GM06990 (cell line): ENCODE measurements around the gene GET4.

Experiments used
- DNase-seq: peaks from one replicate; pipeline ENCODE4 v3.0.0-alpha.2; 2011; ENCODE audit not compliant: insufficient read length; ENCODE audit errors: extremely low read depth
- H3K27me3 ChIP-seq: replicated peaks from 2 replicates; pipeline ENCODE4 v1.6.0; 2011; ENCODE audit warnings: low read length; ENCODE audit not compliant: control insufficient read depth, insufficient read depth
- H3K36me3 ChIP-seq: 2 replicates; pipeline ENCODE4 v1.5.1; 2011; ENCODE audit warnings: low read length; ENCODE audit not compliant: control insufficient read depth, insufficient read depth
- H3K4me3 ChIP-seq: replicated peaks from 2 replicates; pipeline ENCODE4 v1.5.1; 2011; ENCODE audit warnings: low read depth, mild to moderate bottlenecking, control low read depth, low read length
- CTCF ChIP-seq: IDR thresholded peaks from 2 replicates; pipeline ENCODE4 v1.5.1; 2011; ENCODE audit warnings: low read length, control low read depth, mild to moderate bottlenecking, inconsistent platforms; ENCODE audit not compliant: insufficient read depth, poor library complexity, severe bottlenecking

Gene GET4

GRCh38 chr7:894927-895450 is 18.6 kb downstream of the GET4 start:
- H3K27me3 ChIP-seq = no peaks in the 10 kb centered on the region
- no peak for TF ChIP-seq CTCF
- peaks cover 47% of the 10 kb centered on the region for H3K36me3 ChIP-seq
- H3K4me3 ChIP-seq = no peak overlapping the region
- DNase-seq = no peak

DNA sequence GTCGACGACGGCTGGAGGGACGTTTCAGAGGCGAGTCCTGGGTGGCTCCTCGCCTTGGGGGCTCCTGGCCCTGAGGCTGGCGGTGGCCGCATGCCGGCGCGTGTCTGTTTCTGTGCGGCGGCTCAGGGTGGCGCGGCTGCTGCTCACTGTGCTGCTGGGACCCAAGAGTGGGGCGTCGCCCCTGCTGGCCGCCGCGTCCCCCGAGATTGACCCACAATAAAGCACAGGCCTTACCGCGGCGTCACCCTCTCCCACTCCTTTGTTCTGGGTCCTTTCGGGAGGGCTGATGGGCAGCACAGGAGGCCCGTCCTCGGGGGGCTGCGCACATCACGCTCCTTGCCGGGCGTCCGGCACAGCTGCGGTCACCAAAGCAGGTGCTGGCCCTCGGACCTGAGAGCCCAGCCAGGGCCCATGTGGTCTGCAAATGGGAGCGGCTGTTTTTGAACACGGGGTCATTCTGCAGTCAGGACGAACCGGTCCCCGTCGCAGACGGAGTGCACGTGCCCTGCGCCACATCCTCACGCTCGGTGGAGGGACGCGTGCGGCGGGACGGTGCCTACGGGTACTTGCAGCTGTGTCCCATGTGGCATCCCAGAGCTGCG is 19.2 kb downstream of the GET4 start:
- H3K36me3 ChIP-seq = peaks cover 46% of the 10 kb centered on the region

DNA sequence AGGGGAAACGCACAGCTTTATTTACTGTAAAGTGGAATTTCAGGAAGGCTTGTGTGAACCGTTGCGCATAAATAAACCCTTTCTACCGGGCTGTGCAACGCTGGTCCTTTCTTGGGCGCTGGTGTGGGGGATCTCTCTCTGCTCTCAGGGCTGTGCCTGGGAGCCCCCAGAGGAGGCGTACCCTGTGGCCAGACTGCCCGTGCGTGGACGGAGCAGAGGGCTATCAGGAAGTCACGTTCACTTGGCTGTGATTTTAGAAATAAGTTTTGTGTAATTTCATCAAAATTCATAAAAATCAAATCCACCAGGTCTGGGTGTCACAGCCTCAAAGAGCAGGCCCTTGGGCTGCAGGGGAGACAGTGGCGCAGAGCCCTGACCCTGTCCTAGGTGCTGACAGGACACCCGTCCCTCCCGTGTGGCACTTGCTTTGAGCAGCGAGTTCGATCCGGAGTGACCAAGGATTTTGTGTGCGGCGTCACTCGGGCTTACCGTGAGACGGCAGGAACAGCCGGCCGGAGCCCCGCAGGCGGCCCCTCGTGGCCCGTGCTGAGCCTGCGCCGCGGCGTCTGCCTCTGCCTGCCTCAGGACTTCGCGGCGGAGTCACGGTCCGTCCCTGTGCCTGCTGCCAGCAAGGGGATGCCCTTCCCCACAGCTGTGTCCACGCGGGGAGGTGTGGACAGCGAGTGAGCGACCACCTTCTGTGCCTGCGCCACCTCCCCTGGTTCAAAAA is 20.2 kb downstream of the GET4 start:
- DNase-seq = no peak
- H3K36me3 ChIP-seq = peaks cover 42% of the 10 kb centered on the region
- H3K4me3 ChIP-seq = no peak overlapping the region
- TF ChIP-seq CTCF = no peak
- no peaks in the 10 kb centered on the region for H3K27me3 ChIP-seq

More for the DNA sequence above, 19.2 kb downstream of the GET4 start:
- Histone ChIP-seq H3K27me3 (no peaks in the 10 kb centered on the region), H3K4me3 (no peak overlapping the region)
- no peak for DNase-seq
- TF ChIP-seq CTCF = no peak

- no peak for TF ChIP-seq CTCF
- peaks cover 39% of the 10 kb centered on the region for H3K36me3 ChIP-seq
Measured at GRCh38 chr7:897086-897485, 20.7 kb downstream of the GET4 start.

DNA sequence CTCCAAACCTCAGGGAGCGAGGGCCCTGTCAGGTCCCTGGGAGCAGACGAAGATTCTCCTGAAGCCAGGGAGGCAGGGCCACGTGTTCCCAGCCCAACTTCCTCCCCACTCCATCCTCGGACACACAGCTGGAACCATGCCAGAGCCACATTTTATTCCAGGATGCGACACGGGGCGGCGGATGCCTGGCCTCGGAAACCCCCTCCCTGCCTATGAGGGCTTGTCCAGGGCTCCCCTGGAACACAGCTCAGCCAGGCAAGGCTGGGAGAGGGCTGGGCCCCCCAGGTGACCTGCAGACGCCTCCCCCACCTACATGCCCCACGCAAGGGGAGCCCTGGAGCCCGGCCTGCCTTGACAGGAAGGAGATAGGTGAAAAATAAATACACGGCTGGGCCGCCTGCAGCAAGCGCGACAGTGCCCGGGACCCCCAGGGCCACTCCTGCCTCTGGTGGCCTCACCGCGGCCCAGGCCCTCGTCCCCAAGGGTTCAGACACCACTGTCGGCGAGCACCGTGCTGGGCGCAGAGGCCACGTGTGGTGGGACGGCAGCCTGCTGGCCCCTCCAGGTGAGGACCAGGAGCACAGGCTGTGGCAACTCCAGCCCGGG is 21.5 kb downstream of the GET4 start:
- no peak for DNase-seq
- peaks cover 32% of the 10 kb centered on the region for H3K36me3 ChIP-seq
- TF ChIP-seq CTCF = no peak

More at GRCh38 chr7:897086-897485, 20.7 kb downstream of the GET4 start:
- Histone ChIP-seq H3K27me3 (no peaks in the 10 kb centered on the region), H3K4me3 (no peak overlapping the region)
- DNase-seq = no peak

More for the DNA sequence above, 21.5 kb downstream of the GET4 start:
- Histone ChIP-seq H3K4me3 (no peak overlapping the region), H3K27me3 (no peaks in the 10 kb centered on the region)
